ENCODE data around the gene CDH4.

The CDH4 gene

GRCh38 chr20:61480158-61480825 lies 228.2 kb downstream of the CDH4 start:
- DNase-seq (ENCODE audit: low read depth in 1 of 2, low spot score in 1 of 2) = no peak
- no peak for TF ChIP-seq JUND (IDR thresholded peaks at IDR 0.05; ENCODE audit: low read depth)
- in situ Hi-C loops (cut with HindIII; ENCODE audit: low pct_unique_long_range_greater_than_20kb, low sequenced_read_pairs) = no loop called here

GRCh38 chr20:61482056-61482887 lies 230.2 kb downstream of the CDH4 start:
- no peak for TF ChIP-seq JUND (IDR thresholded peaks at IDR 0.05; ENCODE audit: low read depth)
- no peak for DNase-seq (ENCODE audit: low read depth in 1 of 2, low spot score in 1 of 2)
- in situ Hi-C loops (cut with HindIII; ENCODE audit: low pct_unique_long_range_greater_than_20kb, low sequenced_read_pairs) = no loop called here

- in situ Hi-C loops (cut with HindIII; ENCODE audit: low pct_unique_long_range_greater_than_20kb, low sequenced_read_pairs) = no loop called here
These were observed 230.8 kb downstream of the CDH4 start for GRCh38 chr20:61482901-61483300.

DNA sequence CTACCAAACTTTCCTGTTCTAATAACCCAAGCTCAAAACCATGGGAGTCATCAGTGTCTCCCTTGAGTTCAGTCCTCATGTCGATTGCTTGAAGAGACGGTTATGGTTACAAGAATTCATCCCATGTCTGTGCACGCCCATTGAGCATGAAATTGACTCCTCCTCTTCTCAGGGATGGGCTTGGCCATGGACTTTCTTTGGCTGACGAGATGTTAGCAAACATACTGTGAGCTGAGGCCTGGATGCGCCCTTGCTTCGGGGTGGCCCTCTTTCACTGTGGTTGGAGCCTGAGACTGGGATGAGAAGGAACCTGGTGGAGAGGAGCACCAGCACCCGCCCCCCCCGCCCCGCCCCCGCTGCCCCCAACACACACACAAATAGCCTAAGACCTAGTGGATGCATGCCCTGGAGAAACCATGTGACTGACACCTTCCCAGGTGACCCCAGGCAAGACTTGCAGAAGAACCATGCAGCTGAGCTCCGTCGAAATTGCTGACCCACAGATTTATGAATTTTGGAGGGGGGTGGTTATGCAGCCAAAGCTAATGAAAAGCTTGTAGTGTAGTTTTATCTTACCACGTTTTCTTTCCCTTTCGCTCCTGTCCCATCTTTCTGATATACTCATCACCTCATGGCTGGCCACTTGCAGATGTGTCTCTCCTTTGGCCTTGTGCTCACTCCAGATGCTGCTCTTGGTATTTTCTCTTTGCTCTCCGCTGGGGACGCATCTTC lies 231.4 kb downstream of the CDH4 start:
- DNase-seq (ENCODE audit: low read depth in 1 of 2, low spot score in 1 of 2) = no peak
- no peak for TF ChIP-seq JUND (IDR thresholded peaks at IDR 0.05; ENCODE audit: low read depth)
- in situ Hi-C loops (cut with HindIII; ENCODE audit: low pct_unique_long_range_greater_than_20kb, low sequenced_read_pairs) = no loop called here

More at GRCh38 chr20:61482901-61483300, 230.8 kb downstream of the CDH4 start:
- TF ChIP-seq JUND (IDR thresholded peaks at IDR 0.05; ENCODE audit: low read depth) = no peak
- DNase-seq (ENCODE audit: low read depth in 1 of 2, low spot score in 1 of 2) = no peak

GRCh38 chr20:61486198-61486597 lies 234.1 kb downstream of the CDH4 start:
- in situ Hi-C loops (cut with HindIII; ENCODE audit: low pct_unique_long_range_greater_than_20kb, low sequenced_read_pairs) = no loop called here
- TF ChIP-seq JUND (IDR thresholded peaks at IDR 0.05; ENCODE audit: low read depth) = no peak
- no peak for DNase-seq (ENCODE audit: low read depth in 1 of 2, low spot score in 1 of 2)

DNA sequence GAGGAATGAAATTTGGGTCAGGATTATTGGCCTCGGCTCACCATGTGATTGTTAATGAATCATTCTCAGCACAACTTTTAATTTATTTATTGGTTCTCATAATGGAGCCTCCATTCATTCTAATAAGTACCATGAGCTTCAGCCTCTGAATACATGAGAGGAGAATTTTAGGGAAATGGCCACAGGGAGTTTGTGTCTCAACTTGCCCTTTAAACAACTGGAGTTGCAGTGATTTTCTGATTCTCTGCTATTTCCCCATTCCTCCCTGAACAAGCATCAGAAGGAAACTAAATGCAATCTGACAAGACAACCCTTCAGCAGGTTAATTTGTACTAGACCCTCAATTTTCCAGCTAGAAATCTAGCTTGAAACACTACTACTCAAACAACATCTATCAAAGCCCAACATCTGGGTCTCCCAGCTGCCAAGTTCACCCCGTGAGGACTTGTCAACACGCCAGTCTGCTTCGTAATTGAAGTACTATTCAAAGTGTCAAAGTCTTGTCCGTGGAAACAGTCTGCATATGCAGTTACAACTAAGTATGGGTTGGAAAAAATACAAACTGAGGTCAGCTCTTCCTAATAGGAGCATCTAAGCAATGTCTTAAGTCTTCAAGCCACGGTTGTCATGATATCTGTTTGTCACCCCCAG lies 235.4 kb downstream of the CDH4 start:
- DNase-seq (ENCODE audit: low read depth in 1 of 2, low spot score in 1 of 2) = no peak
- in situ Hi-C loops (cut with HindIII; ENCODE audit: low pct_unique_long_range_greater_than_20kb, low sequenced_read_pairs) = no loop called here
- TF ChIP-seq JUND (IDR thresholded peaks at IDR 0.05; ENCODE audit: low read depth) = no peak

- DNase-seq (ENCODE audit: low read depth in 1 of 2, low spot score in 1 of 2) = no peak
- in situ Hi-C loops (cut with HindIII; ENCODE audit: low pct_unique_long_range_greater_than_20kb, low sequenced_read_pairs) = no loop called here
- TF ChIP-seq JUND (IDR thresholded peaks at IDR 0.05; ENCODE audit: low read depth) = no peak
These were observed 235.9 kb downstream of the CDH4 start for GRCh38 chr20:61487997-61488371.

GRCh38 chr20:61490721-61491120 lies 238.7 kb downstream of the CDH4 start:
- DNase-seq (ENCODE audit: low read depth in 1 of 2, low spot score in 1 of 2) = no peak
- TF ChIP-seq JUND (IDR thresholded peaks at IDR 0.05; ENCODE audit: low read depth) = no peak
- in situ Hi-C loops (cut with HindIII; ENCODE audit: low pct_unique_long_range_greater_than_20kb, low sequenced_read_pairs) = no loop called here

- no peak for TF ChIP-seq JUND (IDR thresholded peaks at IDR 0.05; ENCODE audit: low read depth)
- DNase-seq (ENCODE audit: low read depth in 1 of 2, low spot score in 1 of 2) = no peak
- in situ Hi-C loops (cut with HindIII; ENCODE audit: low pct_unique_long_range_greater_than_20kb, low sequenced_read_pairs) = no loop called here
These were observed 240.0 kb downstream of the CDH4 start for GRCh38 chr20:61492065-61492464.

GRCh38 chr20:61493798-61494305 lies 241.8 kb downstream of the CDH4 start:
- in situ Hi-C loops (cut with HindIII; ENCODE audit: low pct_unique_long_range_greater_than_20kb, low sequenced_read_pairs) = no loop called here
- no peak for TF ChIP-seq JUND (IDR thresholded peaks at IDR 0.05; ENCODE audit: low read depth)
- DNase-seq (ENCODE audit: low read depth in 1 of 2, low spot score in 1 of 2) = no peak

DNA sequence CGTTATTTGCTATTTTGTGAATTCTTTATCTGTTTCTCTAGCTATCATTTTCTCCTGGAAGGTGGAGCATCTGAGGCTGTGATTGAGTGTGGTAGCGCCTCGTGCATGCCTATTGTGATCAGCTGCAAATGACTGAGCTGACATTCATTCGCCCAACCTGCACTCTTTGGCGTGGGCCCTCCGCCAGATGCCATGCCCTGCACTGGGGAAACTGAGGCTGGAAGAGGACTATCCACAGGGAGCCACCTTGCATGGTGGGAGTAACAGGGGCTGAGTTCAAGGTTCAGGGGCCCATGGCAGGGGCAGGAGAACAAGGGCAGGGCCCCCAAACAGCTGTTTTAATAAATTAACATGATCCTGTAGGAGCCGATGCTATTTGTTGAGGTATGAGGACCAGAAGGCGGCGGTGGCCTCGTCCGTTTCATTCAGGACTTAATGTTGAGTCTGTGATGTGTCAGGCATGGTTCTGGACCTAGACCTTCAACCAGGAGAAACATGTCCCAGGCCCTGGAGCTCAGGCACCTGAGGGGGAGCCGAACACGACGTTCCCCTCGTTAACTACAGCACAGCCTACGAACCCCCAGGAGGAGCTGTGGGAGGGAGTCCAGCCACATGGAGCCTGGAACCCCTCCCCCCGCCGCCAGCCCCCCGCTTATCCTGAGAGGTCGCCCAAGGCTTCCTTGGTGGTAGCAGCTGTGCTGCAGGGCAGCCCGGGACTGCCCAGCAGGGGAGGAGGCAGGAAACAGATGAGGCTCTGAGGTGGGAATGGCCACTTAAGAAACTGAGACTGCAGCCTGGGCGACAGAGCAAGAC lies 242.9 kb downstream of the CDH4 start:
- DNase-seq (ENCODE audit: low read depth in 1 of 2, low spot score in 1 of 2) = no peak
- no peak for TF ChIP-seq JUND (IDR thresholded peaks at IDR 0.05; ENCODE audit: low read depth)
- in situ Hi-C loops (cut with HindIII; ENCODE audit: low pct_unique_long_range_greater_than_20kb, low sequenced_read_pairs) = no loop called here

All from T47D (cell line).